Effector CD4-positive, alpha-beta T cell (primary cell): ENCODE data around the gene FAM174B.

Experiments used
- DNase-seq: peaks from one replicate; pipeline ENCODE4 v3.0.0-alpha.2; 2020

The FAM174B gene

GRCh38 chr15:92599394-92599970 is 56.1 kb downstream of the FAM174B start:
- DNase-seq = no peak

- no peak for DNase-seq
Measured at GRCh38 chr15:92597548-92597947, 58.0 kb downstream of the FAM174B start.

- no peak for DNase-seq
Measured at GRCh38 chr15:92596623-92597022, 59.0 kb downstream of the FAM174B start.

- DNase-seq = no peak
Measured at GRCh38 chr15:92595506-92596381, 59.8 kb downstream of the FAM174B start.

GRCh38 chr15:92591275-92591674 is 64.3 kb downstream of the FAM174B start:
- no peak for DNase-seq

- no peak for DNase-seq
Measured at GRCh38 chr15:92586966-92587365, 68.6 kb downstream of the FAM174B start.

GRCh38 chr15:92586383-92586942 is 69.1 kb downstream of the FAM174B start:
- no peak for DNase-seq

GRCh38 chr15:92584105-92584504 is 71.5 kb downstream of the FAM174B start:
- DNase-seq = no peak

GRCh38 chr15:92583096-92584034 is 72.2 kb downstream of the FAM174B start:
- no peak for DNase-seq

- DNase-seq = no peak
Measured at GRCh38 chr15:92582206-92582605, 73.4 kb downstream of the FAM174B start.

GRCh38 chr15:92580933-92581445 is 74.6 kb downstream of the FAM174B start:
- DNase-seq = no peak

GRCh38 chr15:92580521-92580920 is 75.1 kb downstream of the FAM174B start:
- DNase-seq = no peak

GRCh38 chr15:92579931-92580470 is 75.6 kb downstream of the FAM174B start:
- DNase-seq = no peak

GRCh38 chr15:92579486-92579885 is 76.1 kb downstream of the FAM174B start:
- DNase-seq = no peak

- no peak for DNase-seq
Measured at GRCh38 chr15:92578096-92578835, 77.3 kb downstream of the FAM174B start.

GRCh38 chr15:92576597-92577200 is 78.9 kb downstream of the FAM174B start:
- no peak for DNase-seq

GRCh38 chr15:92574566-92574965 is 81.0 kb downstream of the FAM174B start:
- DNase-seq = no peak

GRCh38 chr15:92574161-92574560 is 81.4 kb downstream of the FAM174B start:
- no peak for DNase-seq

- no peak for DNase-seq
Measured at GRCh38 chr15:92571824-92572223, 83.8 kb downstream of the FAM174B start.

- no peak for DNase-seq
Measured at GRCh38 chr15:92570391-92570790, 85.2 kb downstream of the FAM174B start.

GRCh38 chr15:92569778-92570177 is 85.8 kb downstream of the FAM174B start:
- no peak for DNase-seq
